Inferior parietal cortex (tissue), 1 donor: ENCODE measurements around the gene TCF12.
A peak's percentile ranks its signal among the peaks of the same experiment; 100 is the strongest.

Experiments used
- DNase-seq: peaks from one replicate; pipeline ENCODE4 v3.0.0-alpha.2; 2016; ENCODE audit errors: extremely low spot score

Gene TCF12

GRCh38 chr15:57017024-57017423, 98.6 kb downstream of the TCF12 start:
- no peak for DNase-seq

GRCh38 chr15:57018151-57018550, 99.7 kb downstream of the TCF12 start:
- DNase-seq, result no peak

- DNase-seq, result no peak
These were observed 101.2 kb downstream of the TCF12 start for GRCh38 chr15:57019496-57020160.

- no peak for DNase-seq
These were observed 107.0 kb downstream of the TCF12 start for GRCh38 chr15:57025264-57025926.

- DNase-seq, result no peak
These were observed 107.7 kb downstream of the TCF12 start for GRCh38 chr15:57026016-57026592.

- no peak for DNase-seq
These were observed 109.2 kb downstream of the TCF12 start for GRCh38 chr15:57027596-57027995.

- DNase-seq, result no peak
These were observed 109.7 kb downstream of the TCF12 start for GRCh38 chr15:57028176-57028575.

GRCh38 chr15:57030011-57030410, 111.6 kb downstream of the TCF12 start:
- no peak for DNase-seq

GRCh38 chr15:57031082-57031481, 112.6 kb downstream of the TCF12 start:
- no peak for DNase-seq

- peak; percentile 79 for DNase-seq
These were observed 113.2 kb downstream of the TCF12 start for GRCh38 chr15:57031605-57032004.

- no peak for DNase-seq
These were observed 113.9 kb downstream of the TCF12 start for GRCh38 chr15:57032338-57032737.

- no peak for DNase-seq
These were observed 115.4 kb downstream of the TCF12 start for GRCh38 chr15:57033715-57034439.

GRCh38 chr15:57034613-57035012, 116.2 kb downstream of the TCF12 start:
- DNase-seq, result no peak

GRCh38 chr15:57035664-57036063, 117.2 kb downstream of the TCF12 start:
- no peak for DNase-seq

GRCh38 chr15:57036352-57036751, 117.9 kb downstream of the TCF12 start:
- DNase-seq, result no peak

- no peak for DNase-seq
These were observed 119.1 kb downstream of the TCF12 start for GRCh38 chr15:57037548-57037947.

- DNase-seq, result no peak
These were observed 119.6 kb downstream of the TCF12 start for GRCh38 chr15:57038040-57038439.

- DNase-seq, result no peak
These were observed 120.1 kb downstream of the TCF12 start for GRCh38 chr15:57038496-57038895.

- DNase-seq, result no peak
These were observed 123.0 kb downstream of the TCF12 start for GRCh38 chr15:57041416-57041815.

GRCh38 chr15:57044072-57044702, 125.7 kb downstream of the TCF12 start:
- no peak for DNase-seq

GRCh38 chr15:57044970-57045369, 126.5 kb downstream of the TCF12 start:
- DNase-seq, result no peak

- no peak for DNase-seq
These were observed 127.4 kb downstream of the TCF12 start for GRCh38 chr15:57045741-57046382.
